ENCODE measurements around the gene DOCK8. TPM values are rescaled to one million over a fixed set of nuclear protein-coding genes. Genes with fewer than 3 reads are reported as not detected.

Gene DOCK8
- total RNA-seq, 1 donor from 2014 or later = 31.0 TPM

DNA sequence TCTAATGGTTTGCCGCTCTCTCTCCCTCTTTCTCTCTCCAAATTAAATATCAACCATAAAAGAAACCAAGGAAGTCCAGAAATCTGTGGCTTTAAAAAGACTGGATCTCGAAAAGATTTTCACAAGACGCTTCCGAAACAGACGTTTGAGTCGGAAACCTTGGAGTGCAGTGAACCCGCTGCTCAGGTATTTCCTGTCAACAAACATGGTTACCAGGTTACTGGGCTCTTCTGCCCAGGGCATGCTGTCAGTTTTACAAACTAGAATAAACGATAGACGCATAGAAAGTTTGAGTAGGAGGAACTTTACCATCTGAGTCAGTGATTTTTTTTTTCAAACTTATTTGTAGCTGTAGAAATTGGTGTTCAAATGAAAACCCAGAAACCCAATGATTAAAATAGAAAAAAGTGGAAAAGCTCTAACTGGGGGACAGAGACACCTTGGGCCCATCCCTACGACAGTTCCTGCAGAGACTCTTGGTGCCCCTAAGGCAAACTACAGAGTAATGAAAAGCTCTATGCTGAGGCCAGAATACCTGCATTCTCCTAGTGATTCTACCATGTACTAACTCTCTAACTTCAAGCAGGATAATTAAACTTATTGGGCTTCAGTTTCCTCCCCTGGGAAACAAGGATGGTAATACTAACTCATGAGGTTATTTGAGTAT lies 90.0 kb downstream of the DOCK8 start:
- DNase-seq (ENCODE audit: low spot score) = no peak

DNA sequence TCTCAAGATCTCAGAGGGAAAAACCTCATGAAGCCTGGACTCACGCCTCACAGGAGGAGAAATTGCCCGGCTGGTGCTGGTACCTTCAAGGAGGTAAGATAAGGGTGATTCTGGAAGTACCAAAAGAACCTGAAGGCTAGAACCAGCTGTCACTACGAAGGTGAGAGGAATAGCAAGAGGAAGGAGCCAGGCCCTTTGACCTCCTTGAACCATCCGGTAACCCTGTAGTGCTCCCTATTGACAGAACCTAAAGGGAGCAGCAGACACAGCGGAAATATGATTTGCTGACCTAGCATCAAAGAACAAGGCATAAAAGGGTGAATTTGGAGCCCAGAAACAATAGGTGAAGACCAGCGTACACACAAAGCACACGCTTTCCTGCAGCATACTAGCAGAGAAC lies 92.2 kb downstream of the DOCK8 start:
- no peak for DNase-seq (ENCODE audit: low spot score)

GRCh38 chr9:311841-312240 lies 97.2 kb downstream of the DOCK8 start:
- DNase-seq (ENCODE audit: low spot score) = no peak

- no peak for DNase-seq (ENCODE audit: low spot score)
Measured at GRCh38 chr9:312596-313320, 98.1 kb downstream of the DOCK8 start.

DNA sequence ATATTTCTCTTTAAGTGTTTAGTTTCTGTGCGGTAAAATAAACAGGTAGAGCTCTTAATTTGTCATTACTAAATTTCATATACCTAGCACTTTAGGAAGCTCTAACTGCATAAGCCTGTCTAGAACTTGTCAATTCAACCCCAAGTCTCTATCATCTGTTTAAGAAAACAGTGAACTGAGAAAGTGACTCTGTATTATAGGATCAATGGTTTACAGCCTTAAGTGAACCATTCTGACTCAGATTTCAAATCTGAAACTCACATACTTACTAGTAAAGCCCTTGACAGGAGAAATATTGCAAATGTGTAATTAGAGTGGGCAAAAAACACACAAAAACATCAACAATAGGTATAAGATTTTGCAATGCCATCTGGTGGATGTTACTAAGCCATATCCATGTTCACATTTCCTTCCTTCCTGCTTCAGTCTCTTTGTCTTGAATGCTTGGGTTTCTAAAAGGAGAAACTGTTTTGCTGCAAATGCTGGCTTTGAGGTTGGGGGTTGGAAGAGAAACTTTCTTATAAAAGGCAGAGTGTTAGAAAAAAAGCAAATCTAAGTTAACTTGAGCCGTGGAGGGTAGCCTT lies 101.8 kb downstream of the DOCK8 start:
- no peak for DNase-seq (ENCODE audit: low spot score)

GRCh38 chr9:318646-319045 lies 104.0 kb downstream of the DOCK8 start:
- no peak for DNase-seq (ENCODE audit: low spot score)

- DNase-seq (ENCODE audit: low spot score) = no peak
Measured at GRCh38 chr9:324971-325370, 110.3 kb downstream of the DOCK8 start.

GRCh38 chr9:326667-327066 lies 112.0 kb downstream of the DOCK8 start:
- no peak for DNase-seq (ENCODE audit: low spot score)

DNA sequence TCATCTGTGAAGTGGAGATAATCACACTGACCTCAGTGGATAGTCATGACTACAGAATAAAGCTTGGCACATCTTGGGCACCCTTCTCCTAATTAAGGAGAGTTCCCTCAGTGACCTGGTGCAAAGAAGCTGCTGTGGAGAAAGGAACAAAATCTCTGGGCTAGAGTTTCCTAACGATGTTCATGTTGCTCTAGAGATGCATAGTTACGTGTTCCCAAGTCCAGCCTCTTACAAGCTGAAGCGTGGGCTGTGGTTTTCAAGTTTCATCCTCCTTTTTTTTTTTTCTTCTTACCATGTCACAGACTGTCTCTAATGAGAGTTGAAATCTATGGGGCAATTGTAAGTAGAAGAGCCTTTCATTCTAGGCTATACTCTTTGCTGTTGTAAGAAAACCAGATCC lies 113.8 kb downstream of the DOCK8 start:
- no peak for DNase-seq (ENCODE audit: low spot score)

DNA sequence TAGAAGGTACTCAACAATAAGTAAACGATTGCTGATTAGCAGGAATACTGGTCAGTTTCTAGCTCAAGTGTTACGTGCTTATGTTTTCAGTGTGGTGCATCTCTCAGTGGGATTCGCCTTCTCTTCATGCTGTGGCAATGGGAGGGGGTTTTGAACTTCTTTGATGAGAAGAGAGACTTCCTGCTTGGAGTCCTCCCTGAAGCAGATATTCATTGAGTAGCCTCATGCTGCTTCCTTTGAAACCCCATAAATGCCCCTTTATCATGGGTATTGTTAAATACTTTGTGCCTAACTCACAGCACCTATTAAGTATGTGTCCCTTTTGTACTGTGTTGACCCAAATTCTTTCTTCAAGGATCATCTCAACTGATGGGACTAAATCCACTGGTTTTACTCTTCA lies 116.5 kb downstream of the DOCK8 start:
- DNase-seq (ENCODE audit: low spot score) = no peak

GRCh38 chr9:335373-335772 lies 120.7 kb downstream of the DOCK8 start:
- DNase-seq (ENCODE audit: low spot score) = no peak

- no peak for DNase-seq (ENCODE audit: low spot score)
Measured at GRCh38 chr9:336039-336438, 121.4 kb downstream of the DOCK8 start.

GRCh38 chr9:338602-339001 lies 123.9 kb downstream of the DOCK8 start:
- no peak for DNase-seq (ENCODE audit: low spot score)

DNA sequence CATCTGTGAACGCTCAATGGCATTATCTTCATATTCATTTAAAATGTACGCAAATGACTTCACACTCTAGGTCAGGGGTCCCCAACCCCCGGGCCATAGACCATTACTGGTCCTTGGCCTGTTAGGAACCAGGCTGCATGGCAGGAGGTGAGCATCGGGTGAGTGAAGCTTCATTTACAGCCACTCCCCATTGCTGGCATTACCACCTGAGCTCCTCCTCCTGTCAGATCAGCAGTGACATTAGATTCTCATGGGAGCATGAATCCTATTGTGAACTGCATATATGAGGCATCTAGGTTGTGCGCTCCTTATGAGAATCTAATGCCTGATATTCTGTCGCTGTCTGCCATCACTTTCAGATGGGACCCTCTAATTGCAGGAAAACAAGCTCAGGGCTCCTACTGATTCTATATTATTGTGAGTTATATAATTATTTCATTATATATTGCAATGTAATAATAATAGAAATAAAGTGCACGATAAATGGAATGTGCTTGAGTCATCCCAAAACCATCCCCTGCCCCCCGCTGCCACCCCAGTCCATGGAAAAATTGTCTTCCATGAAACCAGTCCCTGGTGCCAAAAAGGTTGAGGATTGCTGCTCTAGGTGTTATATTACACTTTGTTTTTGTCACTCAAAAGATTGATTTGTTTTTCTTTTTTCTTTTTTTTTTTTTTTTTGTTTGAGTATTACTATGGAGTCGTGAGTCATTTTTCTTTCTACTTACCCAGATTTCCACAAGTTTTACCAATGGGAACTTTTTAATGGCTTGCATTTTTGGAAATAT lies 127.2 kb downstream of the DOCK8 start:
- no peak for DNase-seq (ENCODE audit: low spot score)

GRCh38 chr9:343773-344172 lies 129.1 kb downstream of the DOCK8 start:
- DNase-seq (ENCODE audit: low spot score) = no peak

- DNase-seq (ENCODE audit: low spot score) = no peak
Measured at GRCh38 chr9:346111-346571, 131.5 kb downstream of the DOCK8 start.

GRCh38 chr9:347667-348292 lies 133.1 kb downstream of the DOCK8 start:
- no peak for DNase-seq (ENCODE audit: low spot score)

DNA sequence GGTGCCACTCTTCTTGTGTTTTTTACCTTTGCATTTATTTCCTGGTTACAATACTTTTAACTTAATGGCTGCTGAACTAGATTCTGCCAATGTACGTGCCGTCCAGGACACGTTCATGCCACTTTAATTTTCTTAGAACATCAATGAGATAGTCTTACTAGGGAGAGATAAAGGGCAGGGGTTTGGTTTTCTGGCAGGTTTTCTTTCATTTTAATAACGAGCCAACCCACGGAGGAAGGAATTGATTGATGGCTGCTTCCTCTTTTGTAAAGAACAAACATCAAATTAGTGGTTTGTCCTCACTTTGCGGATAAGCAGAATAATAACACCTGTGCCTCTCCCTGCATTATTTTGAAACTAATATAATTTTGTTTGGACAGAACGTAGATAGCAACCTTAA lies 135.7 kb downstream of the DOCK8 start:
- DNase-seq (ENCODE audit: low spot score) = no peak

GRCh38 chr9:351916-352315 lies 137.3 kb downstream of the DOCK8 start:
- no peak for DNase-seq (ENCODE audit: low spot score)

DNA sequence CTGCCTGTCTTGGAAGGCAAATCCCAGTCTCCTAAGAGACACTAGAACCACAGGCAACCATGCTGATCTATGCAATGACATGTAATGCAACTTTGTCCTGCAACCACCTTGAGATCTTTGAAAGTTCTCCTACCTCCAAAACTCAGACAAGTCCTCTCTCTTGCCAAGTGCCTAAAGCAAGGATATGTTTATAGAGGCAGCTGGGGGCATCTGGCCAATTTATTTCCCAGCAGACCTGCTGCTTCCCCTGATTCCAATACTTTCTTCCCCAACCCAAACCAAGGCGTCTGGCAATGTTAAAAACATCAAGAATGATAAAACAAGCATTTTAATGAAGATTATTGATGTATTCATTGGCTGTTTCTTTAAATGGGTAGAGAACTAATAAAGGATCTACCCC lies 138.4 kb downstream of the DOCK8 start:
- no peak for DNase-seq (ENCODE audit: low spot score)

DNA sequence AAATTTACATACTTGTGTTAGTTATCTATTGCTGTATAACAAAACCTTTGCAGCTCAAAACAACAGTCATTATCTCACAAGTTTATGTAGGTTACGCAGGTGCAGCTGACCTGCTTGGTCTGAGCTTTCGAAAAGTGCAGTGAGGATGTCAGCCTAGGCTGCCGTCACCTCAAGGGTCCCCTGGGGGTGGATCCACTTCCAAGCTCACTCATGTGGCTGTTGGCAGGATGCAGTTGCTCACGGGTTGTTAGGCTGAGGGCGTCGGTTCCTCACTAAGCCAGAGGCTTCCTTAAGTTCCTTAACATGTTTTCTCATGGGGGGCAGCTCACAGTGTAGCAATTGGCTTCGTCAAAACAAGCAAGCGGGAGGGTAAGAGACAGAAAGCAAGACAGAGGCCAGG lies 139.8 kb downstream of the DOCK8 start:
- DNase-seq (ENCODE audit: low spot score) = no peak
